ENCODE measurements around the gene TRERF1. TPM values are rescaled to one million over a fixed set of nuclear protein-coding genes. Genes with fewer than 3 reads are reported as not detected.

The TRERF1 gene
- total RNA-seq, 6 experiments from 2014 or later = 10.5 to 16.4 (median 15.2) TPM

DNA sequence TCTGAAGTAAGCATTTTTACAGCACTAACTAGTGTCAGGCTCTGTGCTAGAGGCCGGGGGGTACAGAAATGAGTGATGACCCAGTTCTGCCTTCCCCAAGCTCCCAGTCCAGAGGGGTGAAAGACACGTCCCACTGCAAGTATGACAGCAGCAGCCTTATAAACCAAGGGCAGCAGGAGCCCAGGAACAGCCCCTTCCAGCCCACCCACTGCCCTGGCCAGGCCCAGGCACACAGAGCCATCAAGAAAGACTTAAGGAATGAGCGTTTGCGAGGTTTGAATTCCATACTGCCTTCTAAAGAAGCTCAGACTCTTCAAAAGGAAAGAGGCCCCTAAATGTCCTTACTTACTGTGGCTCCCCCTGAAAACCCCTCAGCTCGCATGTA is 10.0 kb downstream of the TRERF1 start:
- Mint-ChIP-seq H3K4me3 (peak overlapping the region; percentile 81), H3K4me1 (ENCODE audit: low read depth) (peaks cover 76% of the 10 kb centered on the region), H3K9me3 (no peaks in the 10 kb centered on the region)

GRCh38 chr6:42440778-42441696 is 10.7 kb downstream of the TRERF1 start:
- no peak for DNase-seq
- peaks cover 1% of the 10 kb centered on the region for H3K27me3 Mint-ChIP-seq (ENCODE audit: insufficient read depth)
- H3K4me3 Mint-ChIP-seq = peak overlapping the region; percentile 81
- H3K4me1 Mint-ChIP-seq (ENCODE audit: low read depth) = peaks cover 74% of the 10 kb centered on the region
- no peaks in the 10 kb centered on the region for H3K9me3 Mint-ChIP-seq
- H3K27ac Mint-ChIP-seq = peak overlapping the region; percentile 78
- TF ChIP-seq, protein P1, sequence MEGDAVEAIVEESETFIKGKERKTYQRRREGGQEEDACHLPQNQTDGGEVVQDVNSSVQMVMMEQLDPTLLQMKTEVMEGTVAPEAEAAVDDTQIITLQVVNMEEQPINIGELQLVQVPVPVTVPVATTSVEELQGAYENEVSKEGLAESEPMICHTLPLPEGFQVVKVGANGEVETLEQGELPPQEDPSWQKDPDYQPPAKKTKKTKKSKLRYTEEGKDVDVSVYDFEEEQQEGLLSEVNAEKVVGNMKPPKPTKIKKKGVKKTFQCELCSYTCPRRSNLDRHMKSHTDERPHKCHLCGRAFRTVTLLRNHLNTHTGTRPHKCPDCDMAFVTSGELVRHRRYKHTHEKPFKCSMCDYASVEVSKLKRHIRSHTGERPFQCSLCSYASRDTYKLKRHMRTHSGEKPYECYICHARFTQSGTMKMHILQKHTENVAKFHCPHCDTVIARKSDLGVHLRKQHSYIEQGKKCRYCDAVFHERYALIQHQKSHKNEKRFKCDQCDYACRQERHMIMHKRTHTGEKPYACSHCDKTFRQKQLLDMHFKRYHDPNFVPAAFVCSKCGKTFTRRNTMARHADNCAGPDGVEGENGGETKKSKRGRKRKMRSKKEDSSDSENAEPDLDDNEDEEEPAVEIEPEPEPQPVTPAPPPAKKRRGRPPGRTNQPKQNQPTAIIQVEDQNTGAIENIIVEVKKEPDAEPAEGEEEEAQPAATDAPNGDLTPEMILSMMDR (IDR thresholded peaks at IDR 0.05) = no peak
- H3K36me3 Mint-ChIP-seq (ENCODE audit: low read depth) = peaks cover 10% of the 10 kb centered on the region

More for the DNA sequence above, 10.0 kb downstream of the TRERF1 start:
- DNase-seq = no peak
- Mint-ChIP-seq H3K36me3 (ENCODE audit: low read depth) (peaks cover 14% of the 10 kb centered on the region), H3K27me3 (ENCODE audit: insufficient read depth) (peaks cover 1% of the 10 kb centered on the region), H3K27ac (peak overlapping the region; percentile 78)
- TF ChIP-seq, protein P1 (IDR thresholded peaks at IDR 0.05) = no peak

DNA sequence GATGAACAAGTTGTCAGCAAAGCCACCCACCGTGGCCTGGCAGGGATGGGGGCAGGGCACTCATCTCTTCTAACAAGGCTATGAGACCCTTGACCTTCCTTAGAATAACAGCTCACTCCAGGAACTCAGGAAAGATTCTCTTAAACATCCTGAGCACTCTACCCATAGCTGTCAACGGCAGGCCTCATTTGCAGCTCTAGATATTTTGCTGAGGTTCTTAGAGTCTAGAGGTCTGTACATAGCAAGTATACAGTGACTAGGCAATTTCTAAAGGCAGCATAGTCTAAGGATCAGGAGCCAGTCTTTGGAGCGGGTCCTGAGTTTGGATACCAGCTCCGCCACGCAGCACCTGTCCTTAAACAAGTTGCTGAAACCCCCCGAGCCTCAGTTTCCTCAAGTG is 11.7 kb downstream of the TRERF1 start:
- no peak for DNase-seq
- peak overlapping the region; percentile 78 for H3K27ac Mint-ChIP-seq
- peaks cover 3% of the 10 kb centered on the region for H3K36me3 Mint-ChIP-seq (ENCODE audit: low read depth)
- peaks cover 64% of the 10 kb centered on the region for H3K4me1 Mint-ChIP-seq (ENCODE audit: low read depth)
- peaks cover 1% of the 10 kb centered on the region for H3K27me3 Mint-ChIP-seq (ENCODE audit: insufficient read depth)
- peaks cover 2% of the 10 kb centered on the region for H3K9me3 Mint-ChIP-seq
- no peak overlapping the region for H3K4me3 Mint-ChIP-seq
- TF ChIP-seq, protein P1 (IDR thresholded peaks at IDR 0.05) = no peak

- Mint-ChIP-seq H3K27ac (no peak overlapping the region), H3K9me3 (peaks cover 21% of the 10 kb centered on the region), H3K4me1 (ENCODE audit: low read depth) (peaks cover 32% of the 10 kb centered on the region), H3K4me3 (no peak overlapping the region), H3K36me3 (ENCODE audit: low read depth) (peaks cover 25% of the 10 kb centered on the region), H3K27me3 (ENCODE audit: insufficient read depth) (no peaks in the 10 kb centered on the region)
- no peak for DNase-seq
- TF ChIP-seq, protein P1 (IDR thresholded peaks at IDR 0.05) = no peak
Measured at GRCh38 chr6:42436825-42437224, 14.9 kb downstream of the TRERF1 start.

DNA sequence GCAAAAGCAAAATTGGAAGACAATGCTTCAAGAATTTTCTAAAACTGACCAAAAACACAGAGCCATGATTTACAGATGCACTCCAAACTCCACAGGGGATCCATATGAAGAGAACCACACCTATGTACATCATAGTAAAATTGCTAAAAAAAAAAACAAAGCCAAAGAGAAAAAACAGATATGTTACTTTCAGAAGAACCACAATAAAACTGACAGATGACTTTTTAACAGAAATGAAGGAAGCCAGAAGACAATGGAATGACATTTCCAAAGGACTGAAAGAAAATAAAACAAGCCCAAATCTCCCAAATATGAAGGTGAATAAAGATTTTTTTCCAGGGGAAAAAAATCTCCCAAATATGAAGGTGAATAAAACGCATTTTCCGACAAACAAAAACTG is 17.5 kb downstream of the TRERF1 start:
- Mint-ChIP-seq H3K27me3 (ENCODE audit: insufficient read depth) (no peaks in the 10 kb centered on the region; the same call in 1 of the 2 replicates), H3K4me3 (no peak overlapping the region), H3K9me3 (peaks cover 21% of the 10 kb centered on the region), H3K36me3 (ENCODE audit: low read depth) (peaks cover 35% of the 10 kb centered on the region), H3K27ac (no peak overlapping the region), H3K4me1 (ENCODE audit: low read depth) (peaks cover 17% of the 10 kb centered on the region)
- no peak for DNase-seq
- TF ChIP-seq, protein P1 (IDR thresholded peaks at IDR 0.05) = no peak

Data from HFFc6 (cell line).